Keratinocyte (primary cell): Measurements from ENCODE around the gene GNB1L. TPM values are rescaled to one million over a fixed set of nuclear protein-coding genes. Genes with fewer than 3 reads are reported as not detected.

Experiments used
- DNase-seq: peaks from one replicate; pipeline ENCODE4 v3.0.0-alpha.2; 2011; ENCODE audit warnings: low read depth, missing footprints, low spot score
- FAIRE-seq: peaks from 2 replicates; lab custom pipeline; 2011; peaks lifted over from hg19 to GRCh38; lab: Jason Lieb, UNC
- H2AFZ ChIP-seq: 2 replicates; pipeline ENCODE4 v1.6.0; 2012; ENCODE audit warnings: low read length, control low read depth, inconsistent platforms; ENCODE audit not compliant: control insufficient read depth
- H3K27ac ChIP-seq: 2 replicates; pipeline ENCODE4 v1.5.1; 2011; ENCODE audit warnings: low read length; ENCODE audit not compliant: control insufficient read depth, insufficient read depth
- H3K27me3 ChIP-seq: 3 replicates; pipeline ENCODE4 v1.6.0; 2011; ENCODE audit warnings: low read length; ENCODE audit not compliant: control insufficient read depth, insufficient read depth; ENCODE audit errors: extremely low read depth
- H3K36me3 ChIP-seq, 2 experiments: 2 replicates in 1 of 2; 3 replicates in 1 of 2; pipeline ENCODE4 v1.5.1; 2011; ENCODE audit warnings: low read length in 2 of 2, mild to moderate bottlenecking in 1 of 2; ENCODE audit not compliant: control insufficient read depth in 2 of 2, insufficient read depth in 2 of 2; ENCODE audit errors: extremely low read depth in 1 of 2
- H3K4me1 ChIP-seq: 3 replicates; pipeline ENCODE4 v1.5.1; 2011; ENCODE audit warnings: low read length; ENCODE audit not compliant: control insufficient read depth, insufficient read depth; ENCODE audit errors: extremely low read depth
- H3K4me2 ChIP-seq: 3 replicates; pipeline ENCODE4 v1.6.0; 2011; ENCODE audit warnings: low read depth, low read length; ENCODE audit not compliant: control insufficient read depth, insufficient read depth; ENCODE audit errors: extremely low read depth
- H3K4me3 ChIP-seq, 3 experiments: fragments of 200-600 bp in 1 of 3; sonication (generic) in 1 of 3; 2 replicates in 2 of 3; 3 replicates in 1 of 3; pipeline ENCODE4 v1.5.1; 2011 to 2016; ENCODE audit warnings: low read length in 3 of 3, mild to moderate bottlenecking in 3 of 3, control low read depth in 2 of 3, inconsistent platforms in 1 of 3, low read depth in 1 of 3, mixed read lengths in 1 of 3, mixed run types in 1 of 3, moderate library complexity in 1 of 3; ENCODE audit not compliant: control insufficient read depth in 2 of 3, insufficient read depth in 2 of 3; ENCODE audit errors: extremely low read depth in 1 of 3
- H3K79me2 ChIP-seq: 2 replicates; pipeline ENCODE4 v1.6.0; 2012; ENCODE audit warnings: low read length; ENCODE audit not compliant: control insufficient read depth, insufficient read depth
- H3K9ac ChIP-seq: 3 replicates; pipeline ENCODE4 v1.6.0; 2011; ENCODE audit warnings: low read length; ENCODE audit not compliant: control insufficient read depth, insufficient read depth; ENCODE audit errors: extremely low read depth
- H3K9me1 ChIP-seq: 3 replicates; pipeline ENCODE4 v1.6.0; 2011; ENCODE audit warnings: low read length; ENCODE audit not compliant: control insufficient read depth, insufficient read depth; ENCODE audit errors: extremely low read depth
- H3K9me3 ChIP-seq: 2 replicates; pipeline ENCODE4 v1.5.1; 2012; ENCODE audit warnings: low read depth, low read length; ENCODE audit not compliant: control insufficient read depth
- H4K20me1 ChIP-seq: 3 replicates; pipeline ENCODE4 v1.6.0; 2011; ENCODE audit warnings: low read length; ENCODE audit not compliant: control insufficient read depth, insufficient read depth; ENCODE audit errors: extremely low read depth
- EZH2 ChIP-seq: IDR thresholded peaks from one replicate; pipeline ENCODE4 v1.6.1; 2012; ENCODE audit warnings: inconsistent platforms, mild to moderate bottlenecking, low read length, moderate library complexity
- dilution Hi-C: fragments of 300-500 bp; cut with MboI; formaldehyde crosslinking; loops from one replicate; pipeline ENCODE4 v1.7.0; 2020; ENCODE audit warnings: low sequenced_read_pairs; ENCODE audit not compliant: extremely low pct_ligation_motif_present
- polyA plus RNA-seq, 5 experiments: library from polyadenylated mRNA; depleted of rRNA in 3 of 5; stranded (reverse) in 3 of 5; stranded (forward) in 1 of 5; unstranded in 1 of 5; fragments of >200 nt; gene quantifications; 1 replicate in 1 of 5; 2 replicates in 3 of 5; 3 replicates in 1 of 5; pipeline versions ENCODE4 v1.2.1 to v1.2.3, GENCODE V29; 2011 to 2012; ENCODE audit warnings: missing spikeins in 2 of 5, low read depth in 1 of 5, low replicate concordance in 1 of 5
- TF ChIP-seq, protein P1 (sequence below), 3 experiments: IDR thresholded peaks in 1 of 3; conservative IDR thresholded peaks in 1 of 3; optimal IDR thresholded peaks in 1 of 3; 2 replicates in 2 of 3; 3 replicates in 1 of 3; pipeline versions ENCODE3 to v1.5.1; 2011; ENCODE audit warnings: low read length in 3 of 3, mild to moderate bottlenecking in 3 of 3, moderate library complexity in 2 of 3, control low read depth in 1 of 3, inconsistent platforms in 1 of 3; ENCODE audit not compliant: insufficient read depth in 2 of 3; ENCODE audit errors: extremely low read depth in 1 of 3

The GNB1L gene
- polyA plus RNA-seq, 1 donor (not counting 4 experiments of a cell fraction or from before 2014, with no cell fraction given) = 2.0 TPM

DNA sequence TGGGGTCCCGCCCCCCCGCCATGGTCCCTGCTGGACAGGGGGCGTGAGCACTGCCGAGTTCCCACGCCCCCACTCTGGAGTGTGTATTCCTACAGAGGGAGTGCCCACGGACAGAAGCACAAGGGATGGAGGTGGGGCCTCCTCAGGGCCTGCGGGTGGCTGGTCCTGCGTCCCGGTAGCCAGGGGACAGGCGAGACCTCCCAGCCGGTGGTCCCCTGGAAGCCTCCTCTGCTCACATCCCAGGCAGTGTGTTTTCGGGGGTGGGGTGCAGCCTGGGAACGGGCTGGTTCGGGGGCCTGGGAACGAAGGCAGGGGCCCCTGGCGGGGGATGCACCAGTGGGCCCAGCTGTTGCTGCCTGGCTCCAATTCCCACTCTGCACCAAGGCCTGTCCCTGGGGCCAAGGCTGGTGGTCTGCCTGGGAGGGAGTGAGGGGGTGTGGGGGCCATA lies 115.2 kb downstream of the GNB1L start:
- H3K27me3 ChIP-seq = no peaks in the 10 kb centered on the region
- H3K27ac ChIP-seq = no peak overlapping the region
- no peak for FAIRE-seq
- H3K9ac ChIP-seq = no peak overlapping the region
- peaks cover under 1% of the 10 kb centered on the region for H4K20me1 ChIP-seq
- TF ChIP-seq, protein P1, sequence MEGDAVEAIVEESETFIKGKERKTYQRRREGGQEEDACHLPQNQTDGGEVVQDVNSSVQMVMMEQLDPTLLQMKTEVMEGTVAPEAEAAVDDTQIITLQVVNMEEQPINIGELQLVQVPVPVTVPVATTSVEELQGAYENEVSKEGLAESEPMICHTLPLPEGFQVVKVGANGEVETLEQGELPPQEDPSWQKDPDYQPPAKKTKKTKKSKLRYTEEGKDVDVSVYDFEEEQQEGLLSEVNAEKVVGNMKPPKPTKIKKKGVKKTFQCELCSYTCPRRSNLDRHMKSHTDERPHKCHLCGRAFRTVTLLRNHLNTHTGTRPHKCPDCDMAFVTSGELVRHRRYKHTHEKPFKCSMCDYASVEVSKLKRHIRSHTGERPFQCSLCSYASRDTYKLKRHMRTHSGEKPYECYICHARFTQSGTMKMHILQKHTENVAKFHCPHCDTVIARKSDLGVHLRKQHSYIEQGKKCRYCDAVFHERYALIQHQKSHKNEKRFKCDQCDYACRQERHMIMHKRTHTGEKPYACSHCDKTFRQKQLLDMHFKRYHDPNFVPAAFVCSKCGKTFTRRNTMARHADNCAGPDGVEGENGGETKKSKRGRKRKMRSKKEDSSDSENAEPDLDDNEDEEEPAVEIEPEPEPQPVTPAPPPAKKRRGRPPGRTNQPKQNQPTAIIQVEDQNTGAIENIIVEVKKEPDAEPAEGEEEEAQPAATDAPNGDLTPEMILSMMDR (optimal IDR thresholded peaks at IDR 0.05 in 1 of 3, IDR thresholded peaks at IDR 0.05 in 1 of 3, conservative IDR thresholded peaks at IDR 0.05 in 1 of 3; ENCODE audit: extremely low read depth in 1 of 3, insufficient read depth in 2 of 3, low read length in 3 of 3) = no peak
- dilution Hi-C loops = no loop called here
- DNase-seq = no peak
- H3K9me3 ChIP-seq = no peaks in the 10 kb centered on the region
- H3K79me2 ChIP-seq = no peaks in the 10 kb centered on the region
- H3K4me3 ChIP-seq = no peak overlapping the region
- H3K36me3 ChIP-seq = no peaks in the 10 kb centered on the region
- no peak overlapping the region for H2AFZ ChIP-seq
- H3K4me1 ChIP-seq = no peaks in the 10 kb centered on the region
- no peak overlapping the region for H3K4me2 ChIP-seq
- H3K9me1 ChIP-seq = no peaks in the 10 kb centered on the region

DNA sequence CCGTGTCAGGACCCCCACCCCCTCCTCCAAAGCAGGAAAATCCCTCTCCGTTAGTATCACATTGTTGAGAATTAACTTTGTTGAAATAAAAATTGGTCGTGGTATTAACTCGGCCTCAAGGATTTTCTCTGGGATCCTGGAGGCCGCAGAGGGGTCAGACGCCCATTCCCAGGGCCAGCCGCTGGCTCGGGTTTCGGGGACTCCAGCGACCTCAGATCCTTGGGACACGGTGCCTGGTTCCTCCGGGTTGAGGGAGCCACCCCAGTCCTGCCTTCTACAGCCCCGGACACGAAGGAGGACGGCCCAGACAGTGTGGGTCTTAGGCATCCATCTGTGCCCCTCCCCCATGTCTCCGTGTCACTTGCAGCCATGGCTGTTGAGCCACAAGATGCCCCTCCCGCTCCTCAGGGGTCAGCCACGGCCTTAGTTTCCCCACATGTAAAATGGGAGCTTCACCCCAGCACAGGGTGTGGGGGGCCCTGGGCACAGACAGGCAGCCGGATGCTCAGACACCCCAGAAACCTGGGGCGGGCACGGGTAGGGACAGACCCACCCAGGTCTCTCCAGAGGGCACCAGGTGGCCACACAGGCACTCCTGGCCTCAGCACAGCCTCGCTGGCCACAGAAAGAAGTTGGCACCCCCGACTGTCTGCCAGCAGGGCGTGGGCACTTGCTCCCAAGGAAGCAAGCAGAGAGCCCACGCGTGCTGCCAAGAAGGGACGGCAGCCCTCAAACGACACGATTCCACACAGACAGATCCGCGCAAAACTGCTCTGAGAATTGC lies 115.8 kb downstream of the GNB1L start:
- H3K79me2 ChIP-seq = no peaks in the 10 kb centered on the region
- no peak for TF ChIP-seq EZH2
- TF ChIP-seq, protein P1 (optimal IDR thresholded peaks at IDR 0.05 in 1 of 3, IDR thresholded peaks at IDR 0.05 in 1 of 3, conservative IDR thresholded peaks at IDR 0.05 in 1 of 3; ENCODE audit: extremely low read depth in 1 of 3, insufficient read depth in 2 of 3, low read length in 3 of 3) = no peak
- H3K9me1 ChIP-seq = no peaks in the 10 kb centered on the region
- no peak overlapping the region for H2AFZ ChIP-seq
- dilution Hi-C loops = no loop called here
- H4K20me1 ChIP-seq = peaks cover 5% of the 10 kb centered on the region
- H3K9ac ChIP-seq = no peak overlapping the region
- H3K36me3 ChIP-seq = no peaks in the 10 kb centered on the region
- H3K27ac ChIP-seq = no peak overlapping the region
- FAIRE-seq = no peak
- DNase-seq = no peak
- no peaks in the 10 kb centered on the region for H3K9me3 ChIP-seq
- H3K4me2 ChIP-seq = no peak overlapping the region
- no peaks in the 10 kb centered on the region for H3K27me3 ChIP-seq
- no peak overlapping the region for H3K4me3 ChIP-seq
- no peaks in the 10 kb centered on the region for H3K4me1 ChIP-seq
